Measurements from ENCODE around the gene PKN1.
A peak's percentile ranks its signal among the peaks of the same experiment; 100 is the strongest.
"Not testable (repeated sequence)": the region's sequence is repeated elsewhere in the genome, so short reads cannot be mapped to it uniquely, and the experiment has no call there.

The PKN1 gene

GRCh38 chr19:14433554-14434501 lies 722 bp downstream of the PKN1 start:
- DNase-seq, result peak; percentile 75

- DNase-seq, result peak; percentile 51
Observed at GRCh38 chr19:14434543-14435319, 1.6 kb downstream of the PKN1 start.

- no peak for DNase-seq
Observed at GRCh38 chr19:14435320-14436050, 2.4 kb downstream of the PKN1 start.

GRCh38 chr19:14437578-14438140 lies 4.6 kb downstream of the PKN1 start:
- DNase-seq, result no peak

GRCh38 chr19:14439014-14439413 lies 5.9 kb downstream of the PKN1 start:
- no peak for DNase-seq

GRCh38 chr19:14440049-14440448 lies 6.9 kb downstream of the PKN1 start:
- peak; percentile 86 for DNase-seq

- no peak for DNase-seq
Observed at GRCh38 chr19:14441041-14441938, 8.2 kb downstream of the PKN1 start.

GRCh38 chr19:14442891-14443631 lies 10.0 kb downstream of the PKN1 start:
- DNase-seq, result no peak

GRCh38 chr19:14443632-14444216 lies 10.6 kb downstream of the PKN1 start:
- DNase-seq, result no peak

- no peak for DNase-seq
Observed at GRCh38 chr19:14446336-14447036, 13.4 kb downstream of the PKN1 start.

GRCh38 chr19:14449321-14449720 lies 16.2 kb downstream of the PKN1 start:
- no peak for DNase-seq

GRCh38 chr19:14450168-14450874 lies 17.2 kb downstream of the PKN1 start:
- peak; percentile 32 for DNase-seq

GRCh38 chr19:14450876-14451275 lies 17.8 kb downstream of the PKN1 start:
- DNase-seq, result no peak

GRCh38 chr19:14452303-14452702 lies 19.2 kb downstream of the PKN1 start:
- DNase-seq, result not testable (repeated sequence)

GRCh38 chr19:14459703-14460102 lies 26.6 kb downstream of the PKN1 start:
- DNase-seq, result no peak

GRCh38 chr19:14460935-14461334 lies 27.8 kb downstream of the PKN1 start:
- no peak for DNase-seq

- not testable (repeated sequence) for DNase-seq
Observed at GRCh38 chr19:14462401-14462800, 29.3 kb downstream of the PKN1 start.

GRCh38 chr19:14463747-14464146 lies 30.6 kb downstream of the PKN1 start:
- no peak for DNase-seq

- no peak for DNase-seq
Observed at GRCh38 chr19:14467391-14467790, 34.3 kb downstream of the PKN1 start.
